ENCODE results near the gene WDR81. TPM values are rescaled to one million over a fixed set of nuclear protein-coding genes. Genes with fewer than 3 reads are reported as not detected.

WDR81 gene
- total and polyA plus RNA-seq, 2 donors (not counting 3 experiments of a cell fraction or from before 2014, with no cell fraction given): 10.4 to 17.3 TPM

- Histone ChIP-seq H4K20me1 (replicated peaks; ENCODE audit: control insufficient read depth, extremely low read depth, insufficient read depth, low read length) (no peaks in the 10 kb centered on the region), H3K9me1 (replicated peaks; ENCODE audit: control insufficient read depth, extremely low read depth, insufficient read depth, low read length) (no peaks in the 10 kb centered on the region), H3K27ac (ENCODE audit: insufficient read depth, low read depth, low read length) (no peak overlapping the region), H3K4me1 (ENCODE audit: control insufficient read depth, extremely low read depth, insufficient read depth, low read length) (peaks cover 13% of the 10 kb centered on the region), H3K4me3 (replicated peaks in 1 of 3; ENCODE audit: insufficient read depth in 1 of 3, low read depth in 1 of 3, low read length in 3 of 3) (no peak overlapping the region), H3K36me3 (ENCODE audit: control insufficient read depth in 2 of 2, extremely low read depth in 1 of 2, insufficient read depth in 2 of 2, low read length in 2 of 2) (peaks cover 0 to 4% of the 10 kb centered on the region in 2 experiments), H2AFZ (ENCODE audit: low read depth, low read length) (no peak overlapping the region), H3K79me2 (ENCODE audit: control insufficient read depth, insufficient read depth, low read length) (peaks cover 21% of the 10 kb centered on the region), H3K27me3 (ENCODE audit: control insufficient read depth in 2 of 2, insufficient read depth in 2 of 2, low read length in 2 of 2) (no peaks in the 10 kb centered on the region), H3K4me2 (ENCODE audit: insufficient read depth, low read length) (no peak overlapping the region), H3K9ac (replicated peaks; ENCODE audit: extremely low read depth, insufficient read depth, low read length) (no peak overlapping the region), H3K9me3 (replicated peaks; ENCODE audit: control insufficient read depth, insufficient read depth, low read length) (no peaks in the 10 kb centered on the region)
- ChIA-PET POLR2A (interaction anchor here (0.7 kb wide), 1 partner anchor 60 kb away, joined by 3 read pairs; no protein-coding TSS in a partner anchor), CTCF (interaction anchor here (1.0 to 12.8 kb wide), 2 partner anchors 52 to 67 kb away, joined by 3 to 262 read pairs; no protein-coding TSS in a partner anchor)
- FAIRE-seq (no peak), DNase-seq (ENCODE audit: low read depth, low spot score) (no peak)
- no TSS peak for BruUV-seq (replicated peaks)
- intact Hi-C loops (cut with micrococcal nuclease) (loop anchor here (5.0 to 10.0 kb wide), 5 partner anchors 149 to 674 kb away; partner anchors contain the start of genes DPH1, PITPNA, SGSM2 and TSR1), dilution Hi-C loops (cut with MboI; ENCODE audit: extremely low pct_ligation_motif_present, low sequenced_read_pairs) (no loop called here)
- TF ChIP-seq POLR2A (IDR thresholded peaks at IDR 0.05; ENCODE audit: low read depth, low read length): no peak
- no peak for TF ChIP-seq CTCF (IDR thresholded peaks at IDR 0.05; ENCODE audit: extremely low read depth in 1 of 2, insufficient read depth in 1 of 2, low read depth in 1 of 2, low read length in 2 of 2)
- no peak for TF ChIP-seq MAX (IDR thresholded peaks at IDR 0.05; ENCODE audit: insufficient read depth, insufficient read length)
- TF ChIP-seq POLR2AphosphoS5 (IDR thresholded peaks at IDR 0.05; ENCODE audit: insufficient read depth, low read depth, low read length): no peak
- TF ChIP-seq JUN (IDR thresholded peaks at IDR 0.05; ENCODE audit: borderline replicate concordance, insufficient read depth, insufficient read length, low read depth): no peak
- no peak for TF ChIP-seq MYC (IDR thresholded peaks at IDR 0.05; ENCODE audit: low read depth, low read length)
- TF ChIP-seq FOS (IDR thresholded peaks at IDR 0.05; ENCODE audit: borderline replicate concordance, insufficient read depth, low read length): no peak
These were observed 5.9 kb upstream of the WDR81 start for GRCh38 chr17:1718362-1719165.

Measured in endothelial cell of umbilical vein (primary cell).